GM18870 (cell line): ENCODE data around the gene SH3D21.

Experiments used
- ATAC-seq: cut with Tn5 transposase; IDR thresholded peaks from one replicate; pipeline ENCODE4 v1.9.1; 2021; ENCODE audit warnings: moderate library complexity; ENCODE audit not compliant: unreplicated experiment

Gene SH3D21

DNA sequence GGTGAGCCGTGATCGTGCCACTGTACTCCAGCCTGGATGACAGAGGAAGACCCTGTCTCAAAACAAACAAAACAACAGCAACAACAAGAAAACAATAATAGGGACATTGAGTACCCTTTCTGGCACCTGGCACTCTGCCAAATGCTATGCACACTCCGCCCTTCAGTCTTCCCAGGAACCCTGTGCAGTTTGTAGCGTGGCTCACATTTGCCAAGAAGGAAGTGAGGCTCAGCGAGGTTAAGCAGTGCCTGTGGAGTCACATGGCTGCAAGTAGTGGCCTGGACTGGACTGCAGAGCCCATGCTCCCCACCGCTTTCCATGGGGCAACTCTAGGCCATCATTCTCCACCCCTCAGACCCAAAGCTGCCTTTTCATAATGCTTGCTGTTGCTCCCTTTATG, 22.5 kb downstream of the SH3D21 start:
- ATAC-seq: no peak

- ATAC-seq: no peak
These were observed 23.6 kb downstream of the SH3D21 start for GRCh38 chr1:36329817-36330216.

DNA sequence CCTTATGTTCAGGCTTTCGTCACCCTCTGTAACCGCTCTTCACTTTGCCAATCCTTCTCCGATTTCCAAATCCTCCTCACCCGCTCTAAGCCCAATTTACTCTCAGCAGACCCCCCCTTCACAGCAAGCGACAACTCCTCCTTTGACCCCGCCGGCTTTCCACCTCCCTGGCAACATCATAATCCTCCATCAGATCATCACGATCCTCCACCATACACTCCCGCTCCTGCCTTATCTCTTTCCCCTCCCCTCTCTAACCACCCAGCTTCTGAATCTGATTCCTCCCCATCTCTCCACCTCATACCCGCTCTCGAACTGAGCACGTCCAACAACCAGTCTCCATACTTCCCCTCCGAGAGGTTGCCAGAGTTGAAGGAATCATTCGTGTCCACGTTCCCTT, 24.8 kb downstream of the SH3D21 start:
- no peak for ATAC-seq

- no peak for ATAC-seq
These were observed 31.7 kb downstream of the SH3D21 start for GRCh38 chr1:36337830-36338229.

DNA sequence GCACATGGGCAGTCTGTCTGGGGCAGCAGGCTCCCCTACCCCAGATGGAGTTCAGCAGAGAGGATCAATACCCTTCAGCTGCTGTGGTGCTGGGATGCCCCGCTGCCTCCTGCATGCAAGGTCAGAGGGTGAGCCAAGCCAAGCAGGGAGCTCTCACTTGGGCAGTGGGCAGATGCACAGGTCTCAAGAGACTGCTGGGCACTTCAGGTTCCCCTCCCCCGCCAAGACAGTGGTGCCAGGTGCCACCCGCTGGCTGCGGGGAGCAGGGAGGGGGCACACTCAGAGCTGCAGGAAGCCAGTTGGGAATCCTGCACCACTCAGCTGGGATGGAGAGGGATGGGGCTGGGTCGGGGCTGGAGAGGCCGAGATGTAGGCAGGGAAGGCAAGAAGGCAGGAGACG, 33.0 kb downstream of the SH3D21 start:
- ATAC-seq: no peak

GRCh38 chr1:36339615-36340014, 33.4 kb downstream of the SH3D21 start:
- ATAC-seq: no peak

DNA sequence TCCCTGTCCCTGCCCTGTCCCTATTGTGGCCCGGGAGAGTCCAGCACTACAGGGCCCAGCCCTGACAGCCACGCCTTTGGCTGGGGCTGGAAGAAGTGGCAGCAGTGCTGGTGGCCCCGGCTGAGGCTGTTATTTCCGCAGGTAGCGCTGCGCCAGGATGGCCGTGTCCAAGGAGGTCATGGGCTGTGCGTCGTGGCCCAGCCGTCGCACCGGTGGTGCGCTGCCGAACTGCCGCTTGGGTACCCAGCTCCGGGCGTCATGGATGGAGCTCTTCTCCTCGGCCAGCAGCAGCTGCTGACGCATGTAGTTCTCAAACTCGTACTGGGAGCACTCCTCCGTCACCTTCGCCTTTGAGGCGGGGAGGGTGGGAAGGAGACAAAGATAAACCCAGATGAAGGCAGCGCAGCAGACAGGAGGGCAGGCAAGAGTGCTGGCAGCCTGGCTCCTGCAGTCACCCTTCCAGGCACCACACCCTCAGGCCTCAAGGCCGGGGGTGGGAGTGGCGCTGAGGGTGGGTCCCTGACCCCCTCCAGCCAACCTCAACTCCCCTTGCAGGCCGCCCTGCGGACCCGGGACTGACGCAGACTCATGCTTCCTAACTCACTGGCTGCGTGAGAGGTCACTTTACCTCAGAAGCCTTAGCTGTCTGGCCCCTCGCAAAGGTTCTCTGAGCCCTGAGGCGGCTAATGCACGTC, 35.6 kb downstream of the SH3D21 start:
- ATAC-seq: no peak

DNA sequence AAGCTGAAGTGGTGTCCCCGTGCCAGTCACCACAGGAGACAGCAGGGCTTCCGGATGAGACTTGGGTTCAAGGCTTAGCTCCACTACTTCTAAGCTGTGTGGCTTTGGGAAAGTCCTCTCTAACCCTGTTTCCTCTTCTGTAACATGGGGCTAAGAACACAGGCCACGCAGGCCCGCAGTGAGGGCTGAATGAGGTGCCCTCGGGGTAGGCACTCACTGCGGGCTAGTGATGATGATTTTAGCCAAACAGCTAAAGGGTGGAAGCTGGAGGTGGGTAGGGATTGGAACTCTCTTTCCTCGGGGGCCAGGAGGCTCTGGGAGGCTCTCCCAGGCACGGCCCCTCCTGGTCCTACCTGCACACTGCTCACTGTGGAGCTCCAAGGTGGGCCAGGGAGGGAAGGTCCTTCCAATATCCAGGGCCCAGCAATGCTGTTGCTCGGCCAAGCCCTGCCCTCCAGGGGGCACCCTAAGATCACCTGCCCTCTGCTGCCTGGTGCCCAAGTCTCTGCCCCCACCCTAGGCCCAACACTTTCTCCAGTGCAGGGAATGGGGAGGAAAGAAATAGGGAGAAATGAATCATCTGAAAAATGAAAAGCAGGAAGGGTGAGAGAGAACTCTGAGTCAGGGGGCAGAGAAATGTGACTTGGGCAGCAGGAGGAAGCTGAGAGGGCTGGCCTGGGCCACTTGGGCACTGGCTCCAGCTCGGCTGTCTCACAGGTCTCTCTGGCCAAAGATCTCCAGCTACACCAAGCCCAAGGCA, 36.4 kb downstream of the SH3D21 start:
- ATAC-seq: no peak

DNA sequence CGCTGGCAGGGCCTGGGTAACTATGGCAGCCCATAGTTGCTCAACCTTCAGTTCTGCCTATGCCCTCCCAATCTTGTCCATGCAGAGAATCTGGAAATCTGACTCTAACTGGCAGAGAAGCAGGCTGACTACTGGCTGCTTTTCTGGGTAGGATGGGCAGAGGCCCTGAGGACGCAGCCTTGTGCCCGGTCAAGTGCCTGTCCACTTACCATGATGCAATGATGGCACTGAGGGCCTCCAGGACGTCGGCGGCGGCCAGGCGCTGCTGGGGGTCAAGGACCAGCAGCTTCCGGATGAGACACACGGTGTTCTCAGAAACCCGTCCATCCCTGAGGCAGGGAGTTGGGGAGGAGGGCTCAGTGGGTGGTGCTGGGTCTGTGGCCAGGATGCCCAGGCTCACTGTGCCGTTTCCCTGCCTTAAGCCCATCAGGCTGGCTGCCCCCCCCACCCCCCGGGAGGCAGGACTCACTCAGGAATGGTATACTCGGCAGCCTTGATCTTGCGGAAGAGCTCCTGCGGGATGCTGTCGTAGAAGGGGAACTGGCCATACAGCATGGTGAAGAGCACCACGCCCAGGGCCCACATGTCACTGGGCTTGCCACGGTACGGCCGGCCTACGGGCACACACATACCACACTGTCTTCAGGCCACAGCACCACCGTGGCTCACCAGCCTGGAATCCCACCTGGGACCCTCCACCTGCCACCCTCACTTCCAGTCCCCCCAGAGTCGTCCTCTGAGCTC, 37.7 kb downstream of the SH3D21 start:
- no peak for ATAC-seq

DNA sequence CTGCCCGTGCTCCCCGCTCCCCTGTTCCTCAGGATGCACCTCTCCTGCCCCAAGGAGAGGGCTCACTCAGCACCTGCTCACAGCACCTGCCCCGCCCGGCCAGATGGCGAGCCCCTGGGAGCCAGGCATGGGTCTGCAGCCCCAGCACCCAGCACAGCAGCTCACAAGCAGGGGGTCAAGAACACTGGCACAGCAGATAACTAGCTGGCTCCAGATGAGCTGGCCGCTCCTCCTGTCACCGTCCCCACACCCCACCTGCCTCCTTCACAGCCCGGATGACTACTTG, 38.2 kb downstream of the SH3D21 start:
- no peak for ATAC-seq

DNA sequence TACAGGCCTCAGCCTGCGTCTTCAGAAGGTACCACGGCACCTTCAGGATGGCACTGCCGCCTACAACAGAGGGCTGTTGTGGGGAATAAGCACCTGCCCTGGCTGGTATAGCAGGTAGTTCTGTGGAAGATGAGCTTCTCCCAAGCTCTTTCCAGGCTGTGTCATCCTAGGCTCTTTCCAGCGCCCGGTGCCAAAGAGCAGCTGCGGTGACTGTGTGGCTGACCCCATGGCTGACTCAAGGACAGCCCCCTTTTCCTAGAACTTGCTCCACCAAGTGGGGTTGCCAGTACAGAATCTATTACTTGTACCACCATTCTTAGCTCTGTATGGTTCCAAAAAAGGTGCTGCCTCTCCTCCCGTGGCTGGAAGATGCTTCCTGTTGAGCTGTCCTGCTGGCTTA, 39.2 kb downstream of the SH3D21 start:
- no peak for ATAC-seq

GRCh38 chr1:36346741-36347370, 40.7 kb downstream of the SH3D21 start:
- ATAC-seq: no peak

DNA sequence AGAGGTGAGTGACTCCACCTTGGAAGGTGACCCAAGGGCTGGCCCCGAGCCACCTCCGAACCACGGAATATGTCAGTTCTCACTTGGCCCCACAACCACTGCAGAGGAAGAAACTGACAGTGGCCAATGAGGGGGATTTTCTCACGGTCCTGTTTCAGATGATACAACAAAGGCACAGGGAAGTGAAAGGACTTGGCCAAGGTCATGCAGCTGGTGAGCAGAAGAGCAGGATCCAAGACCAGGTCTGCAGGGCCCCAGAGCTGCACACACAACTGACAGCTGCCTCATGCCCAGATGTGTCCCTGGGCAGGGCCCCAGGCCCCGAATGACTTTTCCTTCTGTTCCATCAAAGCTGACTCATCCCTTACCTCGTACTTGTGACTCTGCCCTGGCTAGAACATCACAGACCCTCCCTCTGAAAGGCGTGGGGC, 43.1 kb downstream of the SH3D21 start:
- ATAC-seq: peak; percentile 64

DNA sequence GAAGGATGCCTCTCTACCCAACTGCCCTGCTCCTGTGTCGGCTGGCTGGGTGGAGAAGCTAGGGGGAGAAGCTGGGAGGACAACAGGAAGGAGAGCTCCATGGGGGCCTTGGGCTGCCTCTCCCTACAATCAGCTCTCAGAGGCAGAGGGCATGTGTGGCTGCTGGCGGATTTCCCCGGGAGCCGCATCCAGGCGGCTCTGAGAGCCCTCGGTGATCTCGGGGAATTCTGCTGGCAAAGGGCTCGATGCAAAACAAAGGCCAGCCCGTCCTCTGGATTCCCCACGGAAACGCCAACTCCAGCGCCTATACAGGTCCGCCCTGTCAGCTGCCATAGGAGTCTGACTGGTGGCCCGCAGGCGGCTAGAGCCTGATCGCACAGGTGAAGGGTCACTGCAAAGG, 43.7 kb downstream of the SH3D21 start:
- ATAC-seq: no peak

- no peak for ATAC-seq
These were observed 44.6 kb downstream of the SH3D21 start for GRCh38 chr1:36350659-36351226.

DNA sequence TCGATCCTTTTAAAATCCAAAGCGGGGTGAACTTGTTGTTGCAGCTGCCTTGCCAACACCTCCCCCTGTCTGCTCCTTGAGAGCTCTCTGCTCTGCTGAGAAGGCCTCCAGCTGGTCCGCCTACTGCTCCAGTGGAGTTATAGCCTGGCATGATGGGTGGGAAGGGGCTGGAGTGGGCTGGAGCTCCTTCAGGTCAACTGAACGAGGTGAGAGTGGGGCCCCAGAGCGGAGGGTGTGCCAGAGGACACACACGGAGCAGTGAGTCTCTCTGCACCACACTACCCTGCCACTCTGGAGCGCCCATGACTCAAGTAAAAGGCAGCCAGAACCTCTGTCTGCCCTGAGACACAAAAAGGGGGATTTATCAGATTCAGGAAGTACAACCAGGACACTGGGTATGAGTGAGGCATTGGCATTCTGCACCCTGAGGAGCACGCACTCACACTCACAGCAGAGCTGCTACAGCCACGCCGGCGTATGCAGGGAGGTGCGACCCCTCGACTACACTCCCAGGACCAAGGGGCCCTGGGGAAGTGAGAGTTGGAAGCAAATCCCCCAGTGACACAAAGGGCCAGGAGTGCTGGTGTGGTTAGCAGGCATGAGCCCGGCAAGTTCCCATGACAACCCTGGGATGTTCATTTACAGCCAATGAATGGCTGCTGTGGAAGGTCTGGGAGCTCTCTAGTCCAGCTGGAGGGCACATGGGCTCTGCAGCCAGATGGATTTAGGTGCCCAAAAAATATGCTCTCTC, 45.2 kb downstream of the SH3D21 start:
- no peak for ATAC-seq

GRCh38 chr1:36352125-36352909, 46.1 kb downstream of the SH3D21 start:
- ATAC-seq: no peak

GRCh38 chr1:36352910-36353878, 47.0 kb downstream of the SH3D21 start:
- ATAC-seq: no peak

DNA sequence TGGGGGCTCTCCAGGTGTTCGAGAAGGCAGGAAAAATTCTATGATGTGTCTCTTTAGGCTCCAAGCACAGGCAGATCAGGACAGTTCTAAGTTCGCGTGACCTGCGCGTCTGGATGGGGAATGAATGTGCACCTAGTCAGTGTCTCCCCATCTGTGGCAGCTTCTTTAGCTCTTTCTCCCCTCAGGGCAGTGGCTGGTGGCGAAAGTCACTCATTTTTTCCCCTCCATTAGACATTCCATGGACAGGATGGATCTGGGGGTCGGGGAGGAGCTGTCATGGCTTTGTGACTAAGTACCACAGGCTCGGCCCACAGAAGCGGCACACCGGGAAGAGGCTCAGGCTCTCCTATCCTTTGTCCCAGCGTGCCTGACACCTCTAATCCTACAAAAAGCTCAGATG, 48.3 kb downstream of the SH3D21 start:
- ATAC-seq: no peak
